PFSK-1 (cell line): ENCODE results near the gene NUBP1.

Experiments used
- FOXP2 ChIP-seq: optimal IDR thresholded peaks from 2 replicates; pipeline ENCODE3; 2011; ENCODE audit warnings: borderline replicate concordance, control low read depth, inconsistent platforms; ENCODE audit not compliant: insufficient read depth; ENCODE audit errors: extremely low read length, extremely low read depth
- POLR2AphosphoS5 ChIP-seq: IDR thresholded peaks from 2 replicates; pipeline ENCODE4 v1.6.1; 2012; ENCODE audit warnings: low read depth, mild to moderate bottlenecking, control low read depth, low read length, moderate library complexity
- REST ChIP-seq, 2 experiments: IDR thresholded peaks; 2 replicates each; pipeline versions ENCODE4 v1.6.1 to v1.8.0; 2011 to 2012; ENCODE audit warnings: low read depth in 2 of 2, low read length in 2 of 2, control low read depth in 1 of 2, inconsistent platforms in 1 of 2, mild to moderate bottlenecking in 1 of 2, moderate library complexity in 1 of 2; ENCODE audit not compliant: insufficient read depth in 1 of 2
- SIN3A ChIP-seq: IDR thresholded peaks from 2 replicates; pipeline ENCODE4 v1.6.1; 2012; ENCODE audit warnings: mild to moderate bottlenecking, low read length, moderate library complexity, borderline replicate concordance; ENCODE audit not compliant: insufficient read depth
- TAF1 ChIP-seq: IDR thresholded peaks from 2 replicates; pipeline ENCODE4 v1.6.1; 2012; ENCODE audit warnings: low read length, control low read depth, borderline replicate concordance; ENCODE audit not compliant: insufficient read depth

The NUBP1 gene

GRCh38 chr16:10762336-10763016 is 18.8 kb downstream of the NUBP1 start:
- TF ChIP-seq POLR2AphosphoS5, result no peak
- TF ChIP-seq REST (IDR thresholded peaks at IDR 0.05; ENCODE audit: insufficient read depth in 1 of 2, low read depth in 2 of 2, low read length in 2 of 2), result no peak
- TF ChIP-seq FOXP2, result no peak
- TF ChIP-seq TAF1, result no peak
- no peak for TF ChIP-seq SIN3A

GRCh38 chr16:10763456-10763855 is 19.8 kb downstream of the NUBP1 start:
- no peak for TF ChIP-seq POLR2AphosphoS5
- TF ChIP-seq FOXP2, result no peak
- no peak for TF ChIP-seq SIN3A
- no peak for TF ChIP-seq TAF1
- TF ChIP-seq REST (IDR thresholded peaks at IDR 0.05; ENCODE audit: insufficient read depth in 1 of 2, low read depth in 2 of 2, low read length in 2 of 2), result no peak

DNA sequence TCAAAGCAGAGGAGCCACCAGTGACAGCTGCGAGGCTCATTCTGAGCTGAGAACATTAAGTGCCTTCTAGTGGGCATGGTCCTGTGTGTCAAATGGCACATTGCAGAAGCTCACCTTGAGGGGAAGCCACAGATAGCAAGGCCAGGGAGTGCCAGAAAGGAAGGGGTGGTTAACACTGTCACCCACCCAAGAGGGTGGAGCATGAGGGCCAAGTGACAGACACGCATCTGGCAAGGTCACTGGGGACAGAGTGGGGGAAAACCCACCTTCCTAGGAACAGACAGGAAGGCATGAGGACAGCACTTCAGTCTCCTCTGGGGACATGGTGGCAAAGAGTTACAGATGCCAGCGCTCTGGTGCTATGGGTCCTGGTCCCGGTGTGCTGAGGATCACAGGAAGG is 22.1 kb downstream of the NUBP1 start:
- TF ChIP-seq SIN3A (no peak), POLR2AphosphoS5 (no peak), REST (IDR thresholded peaks at IDR 0.05; ENCODE audit: insufficient read depth in 1 of 2, low read depth in 2 of 2, low read length in 2 of 2) (no peak), TAF1 (no peak), FOXP2 (no peak)

DNA sequence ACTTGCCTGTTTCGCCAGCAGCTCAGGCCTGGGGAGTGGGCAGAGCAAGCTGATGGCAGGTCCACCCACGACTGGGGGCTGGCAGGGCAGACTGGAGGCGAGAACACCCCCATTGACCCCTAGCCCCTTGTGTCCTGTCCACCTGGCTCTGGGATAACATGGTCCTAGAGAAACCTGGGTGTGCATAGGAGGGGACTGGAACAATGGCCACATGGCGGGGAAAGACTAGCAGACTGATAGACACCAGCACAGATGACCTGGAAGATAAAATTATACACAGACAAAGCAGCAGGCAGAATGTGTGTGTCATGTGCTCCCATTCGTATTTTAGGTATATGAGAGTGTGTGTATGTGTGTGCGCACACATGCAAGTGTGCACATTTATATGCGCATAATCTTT is 23.5 kb downstream of the NUBP1 start:
- TF ChIP-seq POLR2AphosphoS5, result no peak
- no peak for TF ChIP-seq SIN3A
- TF ChIP-seq FOXP2, result no peak
- no peak for TF ChIP-seq REST (IDR thresholded peaks at IDR 0.05; ENCODE audit: insufficient read depth in 1 of 2, low read depth in 2 of 2, low read length in 2 of 2)
- no peak for TF ChIP-seq TAF1

GRCh38 chr16:10769381-10769780 is 25.7 kb downstream of the NUBP1 start:
- no peak for TF ChIP-seq FOXP2
- no peak for TF ChIP-seq POLR2AphosphoS5
- no peak for TF ChIP-seq TAF1
- TF ChIP-seq REST (IDR thresholded peaks at IDR 0.05; ENCODE audit: insufficient read depth in 1 of 2, low read depth in 2 of 2, low read length in 2 of 2), result no peak
- TF ChIP-seq SIN3A, result no peak
